B cell (primary cell): ENCODE data around the gene PRDX2. TPM values are rescaled to one million over a fixed set of nuclear protein-coding genes. Genes with fewer than 3 reads are reported as not detected.
A peak's percentile ranks its signal among the peaks of the same experiment; 100 is the strongest.

Source experiments
- ATAC-seq: fragments of 200-7000 bp; cut with Tn5 transposase; one replicate; pipeline ENCODE4 v1.10.0; 2021; ENCODE audit warnings: low read depth, mild to moderate bottlenecking, moderate number of reproducible peaks, moderate library complexity
- CTCF ChIA-PET: fragments of 350-600 bp; sonication (Branson Sonifier 250); formaldehyde crosslinking; loops from one replicate; lab custom pipeline; 2021; ENCODE audit warnings: antibody characterized with exemption, inconsistent platforms; lab: Charles Lee
- POLR2A ChIA-PET: fragments of 350-600 bp; sonication (Branson Sonifier 250); formaldehyde crosslinking; loops from one replicate; lab custom pipeline; 2021; ENCODE audit warnings: antibody characterized with exemption; lab: Charles Lee
- DNase-seq: peaks from one replicate; pipeline ENCODE4 v3.0.0; 2013
- H2AFZ ChIP-seq: 2 replicates; pipeline ENCODE4 v1.6.1; 2012; ENCODE audit warnings: mild to moderate bottlenecking, low read depth, low read length; ENCODE audit not compliant: insufficient read depth, poor library complexity, severe bottlenecking
- H3K27ac ChIP-seq, 2 donors: 1 replicate in 1 of 2; 2 replicates in 1 of 2; pipeline ENCODE4 v1.5.1; 2012 to 2013; ENCODE audit warnings: low read length in 2 of 2, mild to moderate bottlenecking in 2 of 2, moderate library complexity in 1 of 2
- H3K27me3 ChIP-seq, 4 experiments: fragments of 200-600 bp in 1 of 4; sonication (generic) in 1 of 4; replicated peaks in 1 of 4; 1 replicate in 2 of 4; 2 replicates in 2 of 4; pipeline versions ENCODE4 v1.6.1 to v1.7.0; 2013 to 2016; ENCODE audit warnings: low read length in 3 of 4, mild to moderate bottlenecking in 2 of 4, mixed read lengths in 1 of 4, moderate library complexity in 1 of 4; ENCODE audit not compliant: insufficient read depth in 4 of 4, control insufficient read depth in 3 of 4; ENCODE audit errors: control extremely low read depth in 1 of 4
- H3K36me3 ChIP-seq, 2 experiments: replicated peaks in 1 of 2; 1 replicate in 1 of 2; 2 replicates in 1 of 2; pipeline versions ENCODE4 v1.6.1 to v1.7.1; 2013; ENCODE audit warnings: low read length in 1 of 2; ENCODE audit not compliant: insufficient read depth in 2 of 2, control insufficient read depth in 1 of 2; ENCODE audit errors: control extremely low read depth in 1 of 2, extremely low read depth in 1 of 2
- H3K4me1 ChIP-seq, 2 donors: fragments of 200-600 bp in 1 of 2; sonication (generic) in 1 of 2; 1 replicate in 1 of 2; 2 replicates in 1 of 2; pipeline versions ENCODE4 v1.5.1 to v1.6.1; 2013 to 2017; ENCODE audit warnings: low read length in 2 of 2; ENCODE audit not compliant: control insufficient read depth in 2 of 2, insufficient read depth in 2 of 2
- H3K4me2 ChIP-seq: replicated peaks from 2 replicates; pipeline ENCODE3; 2012; ENCODE audit warnings: mild to moderate bottlenecking, low read depth, low read length; ENCODE audit not compliant: poor library complexity, severe bottlenecking
- H3K4me3 ChIP-seq, 5 experiments: fragments of 200-600 bp in 1 of 5; sonication (generic) in 1 of 5; 1 replicate in 3 of 5; 2 replicates in 2 of 5; pipeline versions ENCODE4 v1.5.1 to v1.7.0; 2011 to 2016; ENCODE audit warnings: low read length in 4 of 5, mild to moderate bottlenecking in 4 of 5, low read depth in 2 of 5, control low read depth in 1 of 5, moderate library complexity in 1 of 5; ENCODE audit not compliant: insufficient read depth in 1 of 5; ENCODE audit errors: control extremely low read depth in 1 of 5, extremely low read depth in 1 of 5
- H3K79me2 ChIP-seq: fragments of 200-600 bp; sonication (generic); one replicate; pipeline ENCODE4 v1.6.0; 2016; ENCODE audit warnings: low read length; ENCODE audit not compliant: control insufficient read depth, insufficient read depth
- H3K9ac ChIP-seq: fragments of 200-600 bp; sonication (generic); 2 replicates; pipeline ENCODE4 v1.6.1; 2017; ENCODE audit warnings: mild to moderate bottlenecking, low read length, moderate library complexity
- H3K9me3 ChIP-seq, 3 donors: one replicate each; pipeline versions ENCODE4 v1.6.1 to v1.7.1; 2013; ENCODE audit warnings: low read length in 2 of 3; ENCODE audit not compliant: control insufficient read depth in 2 of 3, insufficient read depth in 1 of 3; ENCODE audit errors: control extremely low read depth in 1 of 3
- H4K20me1 ChIP-seq: 2 replicates; pipeline ENCODE4 v1.6.0; 2012; ENCODE audit warnings: mild to moderate bottlenecking, low read length; ENCODE audit not compliant: insufficient read depth, control insufficient read depth, poor library complexity, severe bottlenecking
- H3K27ac Mint-ChIP-seq: one replicate; pipeline ENCODE4 v1.8.0; 2021; ENCODE audit warnings: mixed read lengths
- H3K27me3 Mint-ChIP-seq: one replicate; pipeline ENCODE4 v1.8.0; 2021; ENCODE audit warnings: mixed read lengths
- H3K4me1 Mint-ChIP-seq: one replicate; pipeline ENCODE4 v1.8.0; 2021; ENCODE audit warnings: mixed read lengths
- H3K4me3 Mint-ChIP-seq: one replicate; pipeline ENCODE4 v1.8.0; 2021; ENCODE audit warnings: mixed read lengths
- H3K9me3 Mint-ChIP-seq: one replicate; pipeline ENCODE4 v1.8.0; 2022; ENCODE audit warnings: mixed read lengths; ENCODE audit not compliant: insufficient read depth
- EZH2 ChIP-seq: IDR thresholded peaks from 2 replicates; pipeline ENCODE4 v1.6.1; 2012; ENCODE audit warnings: borderline replicate concordance, low read depth, mild to moderate bottlenecking, moderate library complexity, low read length; ENCODE audit not compliant: insufficient read depth, poor library complexity, severe bottlenecking
- WGBS: methylation state at CpG from one replicate; pipeline ENCODE4 v1.1.5; 2013; ENCODE audit warnings: missing lambda C conversion rate; ENCODE audit not compliant: insufficient coverage; 5-methylcytosine and 5-hydroxymethylcytosine counted together
- intact Hi-C: fragments of 100-400 bp; cut with micrococcal nuclease; formaldehyde crosslinking; loops from one replicate; pipeline ENCODE4 v1.10.0; 2022
- polyA plus RNA-seq: library from polyadenylated mRNA; depleted of rRNA; stranded (reverse); fragments of >200 nt; gene quantifications from 2 replicates; pipeline ENCODE4 v1.2.3, GENCODE V29; 2012
- total RNA-seq, 2 donors: library from RNA; stranded (reverse); fragments of 120-200 nt in 1 of 2; gene quantifications; 1 replicate in 1 of 2; 2 replicates in 1 of 2; pipeline versions ENCODE4 v1.2.3 to v1.2.4, GENCODE V29; 2013 to 2022
- TF ChIP-seq, protein P1 (sequence below): fragments of 200-600 bp; IDR thresholded peaks from one replicate; pipeline ENCODE4 v1.8.0; 2022; ENCODE audit warnings: antibody characterized with exemption, mild to moderate bottlenecking

The PRDX2 gene
- total and polyA plus RNA-seq, 2 donors (not counting 1 experiment from before 2014, with no cell fraction given) = 45.5 to 66.1 TPM

DNA sequence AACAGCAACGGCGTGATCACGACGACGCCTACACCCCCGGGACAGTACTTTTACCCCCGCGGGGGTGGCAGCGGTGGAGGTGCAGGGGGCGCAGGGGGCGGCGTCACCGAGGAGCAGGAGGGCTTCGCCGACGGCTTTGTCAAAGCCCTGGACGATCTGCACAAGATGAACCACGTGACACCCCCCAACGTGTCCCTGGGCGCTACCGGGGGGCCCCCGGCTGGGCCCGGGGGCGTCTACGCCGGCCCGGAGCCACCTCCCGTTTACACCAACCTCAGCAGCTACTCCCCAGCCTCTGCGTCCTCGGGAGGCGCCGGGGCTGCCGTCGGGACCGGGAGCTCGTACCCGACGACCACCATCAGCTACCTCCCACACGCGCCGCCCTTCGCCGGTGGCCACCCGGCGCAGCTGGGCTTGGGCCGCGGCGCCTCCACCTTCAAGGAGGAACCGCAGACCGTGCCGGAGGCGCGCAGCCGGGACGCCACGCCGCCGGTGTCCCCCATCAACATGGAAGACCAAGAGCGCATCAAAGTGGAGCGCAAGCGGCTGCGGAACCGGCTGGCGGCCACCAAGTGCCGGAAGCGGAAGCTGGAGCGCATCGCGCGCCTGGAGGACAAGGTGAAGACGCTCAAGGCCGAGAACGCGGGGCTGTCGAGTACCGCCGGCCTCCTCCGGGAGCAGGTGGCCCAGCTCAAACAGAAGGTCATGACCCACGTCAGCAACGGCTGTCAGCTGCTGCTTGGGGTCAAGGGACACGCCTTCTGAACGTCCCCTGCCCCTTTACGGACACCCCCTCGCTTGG lies 9.3 kb downstream of the PRDX2 start:
- peak overlapping the region; percentile 86 for H3K9ac ChIP-seq
- H2AFZ ChIP-seq = no peak overlapping the region
- Mint-ChIP-seq H3K4me3 (peak overlapping the region; percentile 97), H3K4me1 (peaks cover 46% of the 10 kb centered on the region), H3K9me3 (no peaks in the 10 kb centered on the region), H3K27me3 (no peaks in the 10 kb centered on the region), H3K27ac (peak overlapping the region; percentile 99)
- peaks cover 19% of the 10 kb centered on the region for H4K20me1 ChIP-seq
- peak overlapping the region; percentile 95 to 97 for H3K27ac ChIP-seq
- no peak for TF ChIP-seq EZH2
- TF ChIP-seq, protein P1, sequence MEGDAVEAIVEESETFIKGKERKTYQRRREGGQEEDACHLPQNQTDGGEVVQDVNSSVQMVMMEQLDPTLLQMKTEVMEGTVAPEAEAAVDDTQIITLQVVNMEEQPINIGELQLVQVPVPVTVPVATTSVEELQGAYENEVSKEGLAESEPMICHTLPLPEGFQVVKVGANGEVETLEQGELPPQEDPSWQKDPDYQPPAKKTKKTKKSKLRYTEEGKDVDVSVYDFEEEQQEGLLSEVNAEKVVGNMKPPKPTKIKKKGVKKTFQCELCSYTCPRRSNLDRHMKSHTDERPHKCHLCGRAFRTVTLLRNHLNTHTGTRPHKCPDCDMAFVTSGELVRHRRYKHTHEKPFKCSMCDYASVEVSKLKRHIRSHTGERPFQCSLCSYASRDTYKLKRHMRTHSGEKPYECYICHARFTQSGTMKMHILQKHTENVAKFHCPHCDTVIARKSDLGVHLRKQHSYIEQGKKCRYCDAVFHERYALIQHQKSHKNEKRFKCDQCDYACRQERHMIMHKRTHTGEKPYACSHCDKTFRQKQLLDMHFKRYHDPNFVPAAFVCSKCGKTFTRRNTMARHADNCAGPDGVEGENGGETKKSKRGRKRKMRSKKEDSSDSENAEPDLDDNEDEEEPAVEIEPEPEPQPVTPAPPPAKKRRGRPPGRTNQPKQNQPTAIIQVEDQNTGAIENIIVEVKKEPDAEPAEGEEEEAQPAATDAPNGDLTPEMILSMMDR = no peak
- ChIA-PET CTCF (interaction anchor here (0.5 to 17.9 kb wide), 8 partner anchors 8 to 123 kb away, joined by 3 to 1147 read pairs (median 4); partner anchors contain the start of genes HOOK2 and RNASEH2A), POLR2A (interaction anchor here (0.7 to 6.8 kb wide), 17 partner anchors 8 to 375 kb away, joined by 3 to 233 read pairs (median 6); partner anchors contain the start of genes DHPS, GCDH, GET3 and HOOK2)
- H3K4me1 ChIP-seq = peaks cover 41 to 57% of the 10 kb centered on the region in 2 donors
- H3K4me3 ChIP-seq = peak overlapping the region; percentile 86 to 99 (median 97)
- peaks cover 0 to 4% of the 10 kb centered on the region in 2 experiments for H3K36me3 ChIP-seq
- H3K27me3 ChIP-seq = no peaks in the 10 kb centered on the region
- H3K4me2 ChIP-seq = peak overlapping the region; percentile 91
- under 1% methylated on average over 84 of the region's 84 CpGs for WGBS
- no peaks in the 10 kb centered on the region for H3K9me3 ChIP-seq
- H3K79me2 ChIP-seq = peaks cover 25% of the 10 kb centered on the region
- intact Hi-C loops = loop anchor here (5.0 kb wide), 3 partner anchors 60 to 1045 kb away; partner anchors contain the start of genes TRIR, ZNF490 and ZNF791
- ATAC-seq = no peak
- DNase-seq = peak; percentile 87
